GM06990 (cell line): ENCODE measurements around the gene SEC16A.

ENCODE experiments used
- DNase-seq: peaks from one replicate; pipeline ENCODE4 v3.0.0-alpha.2; 2011; ENCODE audit not compliant: insufficient read length; ENCODE audit errors: extremely low read depth
- H3K27me3 ChIP-seq: replicated peaks from 2 replicates; pipeline ENCODE4 v1.6.0; 2011; ENCODE audit warnings: low read length; ENCODE audit not compliant: control insufficient read depth, insufficient read depth
- H3K36me3 ChIP-seq: 2 replicates; pipeline ENCODE4 v1.5.1; 2011; ENCODE audit warnings: low read length; ENCODE audit not compliant: control insufficient read depth, insufficient read depth
- H3K4me3 ChIP-seq: replicated peaks from 2 replicates; pipeline ENCODE4 v1.5.1; 2011; ENCODE audit warnings: low read depth, mild to moderate bottlenecking, control low read depth, low read length
- TF ChIP-seq, protein P1 (sequence below): IDR thresholded peaks from 2 replicates; pipeline ENCODE4 v1.5.1; 2011; ENCODE audit warnings: low read length, control low read depth, mild to moderate bottlenecking, inconsistent platforms; ENCODE audit not compliant: insufficient read depth, poor library complexity, severe bottlenecking

The SEC16A gene

GRCh38 chr9:136460772-136461325 lies 22.0 kb downstream of the SEC16A start:
- DNase-seq = no peak
- Histone ChIP-seq H3K36me3 (peaks cover 55% of the 10 kb centered on the region), H3K4me3 (no peak overlapping the region), H3K27me3 (no peaks in the 10 kb centered on the region)
- TF ChIP-seq, protein P1, sequence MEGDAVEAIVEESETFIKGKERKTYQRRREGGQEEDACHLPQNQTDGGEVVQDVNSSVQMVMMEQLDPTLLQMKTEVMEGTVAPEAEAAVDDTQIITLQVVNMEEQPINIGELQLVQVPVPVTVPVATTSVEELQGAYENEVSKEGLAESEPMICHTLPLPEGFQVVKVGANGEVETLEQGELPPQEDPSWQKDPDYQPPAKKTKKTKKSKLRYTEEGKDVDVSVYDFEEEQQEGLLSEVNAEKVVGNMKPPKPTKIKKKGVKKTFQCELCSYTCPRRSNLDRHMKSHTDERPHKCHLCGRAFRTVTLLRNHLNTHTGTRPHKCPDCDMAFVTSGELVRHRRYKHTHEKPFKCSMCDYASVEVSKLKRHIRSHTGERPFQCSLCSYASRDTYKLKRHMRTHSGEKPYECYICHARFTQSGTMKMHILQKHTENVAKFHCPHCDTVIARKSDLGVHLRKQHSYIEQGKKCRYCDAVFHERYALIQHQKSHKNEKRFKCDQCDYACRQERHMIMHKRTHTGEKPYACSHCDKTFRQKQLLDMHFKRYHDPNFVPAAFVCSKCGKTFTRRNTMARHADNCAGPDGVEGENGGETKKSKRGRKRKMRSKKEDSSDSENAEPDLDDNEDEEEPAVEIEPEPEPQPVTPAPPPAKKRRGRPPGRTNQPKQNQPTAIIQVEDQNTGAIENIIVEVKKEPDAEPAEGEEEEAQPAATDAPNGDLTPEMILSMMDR = no peak

GRCh38 chr9:136459425-136459824 lies 23.4 kb downstream of the SEC16A start:
- DNase-seq = no peak
- TF ChIP-seq, protein P1 = no peak
- H3K36me3 ChIP-seq = peaks cover 57% of the 10 kb centered on the region
- H3K4me3 ChIP-seq = no peak overlapping the region
- H3K27me3 ChIP-seq = no peaks in the 10 kb centered on the region

GRCh38 chr9:136457326-136457725 lies 25.5 kb downstream of the SEC16A start:
- DNase-seq = no peak
- TF ChIP-seq, protein P1 = no peak
- no peak overlapping the region for H3K4me3 ChIP-seq
- no peaks in the 10 kb centered on the region for H3K27me3 ChIP-seq
- peaks cover 50% of the 10 kb centered on the region for H3K36me3 ChIP-seq

- no peak for DNase-seq
- no peaks in the 10 kb centered on the region for H3K27me3 ChIP-seq
- H3K36me3 ChIP-seq = peaks cover 48% of the 10 kb centered on the region
- TF ChIP-seq, protein P1 = no peak
- H3K4me3 ChIP-seq = no peak overlapping the region
These were observed 26.6 kb downstream of the SEC16A start for GRCh38 chr9:136456258-136456657.

DNA sequence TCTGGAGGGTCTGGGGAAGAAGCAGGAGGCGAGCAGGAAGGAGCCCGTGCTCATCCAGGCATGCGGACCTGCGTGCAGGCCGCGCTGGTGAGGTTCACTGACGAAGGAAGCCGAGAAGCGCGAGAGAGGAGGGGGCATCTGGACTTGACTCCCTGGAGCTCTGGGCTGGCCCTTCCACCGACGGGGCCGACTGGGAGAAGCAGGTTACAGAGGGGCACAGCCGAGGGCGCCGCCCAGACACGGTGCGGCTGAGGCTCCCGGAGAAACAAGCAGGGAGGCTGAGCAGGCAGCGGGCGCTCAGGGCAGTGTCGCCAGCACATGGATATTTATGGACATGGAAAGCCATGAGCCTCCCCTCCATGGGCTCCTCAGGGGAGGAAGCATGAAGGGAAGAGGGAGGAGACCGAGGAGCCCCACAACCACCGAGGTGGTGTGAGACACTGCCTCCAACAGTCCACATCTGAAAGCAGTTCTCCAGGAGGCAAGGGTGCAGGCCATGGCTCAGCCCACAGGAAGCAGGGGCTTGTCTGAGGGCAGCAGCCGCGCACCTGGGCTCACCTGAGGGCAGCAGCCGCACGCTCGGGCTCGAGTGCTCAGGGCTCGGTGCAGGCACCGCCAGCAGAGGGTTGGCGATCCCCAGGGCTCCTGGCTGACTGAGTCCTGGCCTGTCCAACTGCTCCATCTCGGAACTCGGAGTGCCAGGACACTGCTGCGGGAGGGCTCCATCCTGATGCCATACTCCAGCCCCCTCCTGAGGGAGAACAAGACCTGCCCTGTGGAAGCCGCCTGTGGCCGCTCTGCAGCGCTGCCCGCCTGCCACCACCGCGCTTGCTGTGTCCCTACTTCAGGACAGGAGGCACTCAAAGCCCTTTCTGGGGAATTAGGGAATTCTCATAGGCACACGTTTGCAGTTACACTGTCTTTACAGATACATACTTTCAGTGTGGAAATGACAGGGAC lies 27.5 kb downstream of the SEC16A start:
- Histone ChIP-seq H3K4me3 (no peak overlapping the region), H3K36me3 (peaks cover 51% of the 10 kb centered on the region), H3K27me3 (no peaks in the 10 kb centered on the region)
- no peak for DNase-seq
- TF ChIP-seq, protein P1 = no peak
